SH-SY5Y (cell line): Measurements from ENCODE around the gene CRHR2.

ENCODE experiments used
- GATA2 ChIP-seq: IDR thresholded peaks from 2 replicates; pipeline ENCODE4 v1.6.1; 2011; ENCODE audit warnings: mild to moderate bottlenecking, low read depth, low read length
- GATA3 ChIP-seq: IDR thresholded peaks from 2 replicates; pipeline ENCODE4 v1.6.1; 2011; ENCODE audit warnings: low read depth, mild to moderate bottlenecking, low read length, moderate library complexity

GRCh38 chr7:30644286-30644955 is 37.8 kb downstream of the CRHR2 start:
- TF ChIP-seq GATA2 (no peak), GATA3 (no peak)
